NCI-H2081 treated with DMSO at 0.1 percent for 48 hours (cell line): ENCODE measurements around the gene GLI3.

ENCODE experiments used
- DNase-seq: peaks from one replicate; lab custom pipeline; 2025; lab: John Stamatoyannopoulos, UW

The GLI3 gene

GRCh38 chr7:42175834-42176723, 60.9 kb downstream of the GLI3 start:
- DNase-seq, result no peak

DNA sequence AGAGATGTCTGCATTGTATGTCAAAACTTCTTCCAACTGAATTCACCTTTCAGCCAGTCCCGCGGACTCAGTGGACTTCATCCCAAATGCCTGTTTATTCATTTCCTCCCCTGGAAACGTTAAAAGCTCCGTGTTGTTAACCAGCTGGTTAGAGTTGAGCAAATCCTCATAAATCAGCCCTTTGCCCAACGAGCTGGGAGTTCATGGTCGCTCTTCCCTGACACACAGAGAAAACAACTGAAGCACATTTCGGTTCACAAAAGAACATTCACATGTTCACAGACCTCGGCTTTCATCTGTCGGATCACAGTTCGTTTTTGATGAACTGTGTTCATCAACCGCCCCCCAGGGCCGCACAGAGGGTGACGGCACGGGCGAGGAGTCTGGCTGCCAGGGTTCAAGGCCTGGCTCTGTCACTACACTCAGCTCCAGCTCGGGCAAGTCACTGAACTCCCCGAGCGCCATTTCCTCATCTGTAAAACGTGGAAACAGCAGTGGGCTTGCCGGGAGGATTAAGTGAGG, 62.6 kb downstream of the GLI3 start:
- DNase-seq, result no peak

DNA sequence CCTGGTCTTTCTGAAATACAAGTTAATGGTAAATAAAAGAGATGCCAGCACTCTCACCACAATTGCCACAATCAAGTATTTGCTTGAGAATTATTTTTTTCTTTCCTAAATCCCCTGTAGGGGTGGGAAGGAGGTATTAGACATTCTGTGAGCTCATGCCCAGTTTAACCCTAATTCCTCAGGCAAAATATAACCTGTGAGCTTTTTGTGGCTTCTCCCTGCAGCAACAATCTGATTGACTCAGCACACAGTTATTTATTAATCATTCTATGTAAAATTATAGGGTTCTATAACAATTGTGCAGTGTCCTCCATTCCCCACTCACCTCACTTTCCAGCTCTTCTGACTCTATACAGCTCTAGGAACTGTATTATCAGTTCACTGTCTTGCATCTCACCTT, 66.3 kb downstream of the GLI3 start:
- DNase-seq, result no peak

GRCh38 chr7:42168512-42168911, 68.5 kb downstream of the GLI3 start:
- no peak for DNase-seq

DNA sequence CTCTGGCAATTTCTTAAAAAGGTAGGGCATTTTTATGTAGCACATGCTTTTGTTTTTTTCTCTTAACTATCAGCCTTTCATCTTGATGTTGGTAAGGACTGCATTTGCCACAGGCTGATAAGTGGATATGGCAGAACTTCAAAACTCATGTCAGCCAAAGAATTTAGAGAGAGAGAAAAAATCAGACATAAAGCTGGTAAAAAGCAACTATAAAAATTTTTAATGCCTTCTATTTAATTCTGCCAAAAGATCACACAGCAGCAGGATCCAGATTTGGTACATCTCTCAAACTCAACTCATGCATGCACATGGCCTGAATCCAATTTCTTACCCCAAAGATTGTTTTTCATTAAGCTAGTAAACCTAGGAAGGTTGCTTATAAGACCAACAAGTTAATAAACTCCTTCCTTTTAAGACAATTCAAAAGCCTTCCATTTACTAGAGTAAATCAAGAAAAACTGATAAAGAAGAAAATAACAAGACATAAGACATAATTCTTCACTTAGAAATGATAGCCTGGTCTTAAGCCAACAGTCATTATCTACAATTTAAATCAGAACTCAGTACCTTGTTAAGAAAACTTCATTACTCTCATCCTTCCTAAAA, 69.3 kb downstream of the GLI3 start:
- DNase-seq, result no peak

- no peak for DNase-seq
These were observed 69.8 kb downstream of the GLI3 start for GRCh38 chr7:42167206-42167605.

DNA sequence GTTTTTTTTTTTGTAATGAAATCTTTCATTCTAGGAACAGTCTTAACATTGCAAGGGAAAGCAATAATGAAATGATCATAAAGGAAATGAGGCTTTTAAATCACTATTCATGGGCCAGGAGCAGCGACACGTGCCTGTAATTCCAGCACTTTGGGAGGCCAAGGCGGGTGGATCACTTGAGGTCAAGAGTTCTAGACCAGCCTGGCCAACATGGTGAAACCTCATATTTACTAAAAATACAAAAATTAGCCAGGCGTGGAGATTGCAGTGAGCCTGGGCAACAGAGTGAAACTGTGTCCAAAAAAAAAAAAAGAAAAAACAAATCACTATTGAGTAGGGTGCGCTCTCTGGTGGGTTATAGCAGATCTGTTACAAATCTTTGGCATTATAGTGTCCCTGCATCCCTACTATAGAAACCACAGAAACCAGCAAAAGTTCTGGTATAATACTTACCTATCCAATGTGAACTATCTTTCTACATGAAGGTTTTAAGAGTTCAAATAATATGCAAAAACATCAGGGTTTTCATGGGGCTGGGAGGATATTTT, 72.1 kb downstream of the GLI3 start:
- no peak for DNase-seq

DNA sequence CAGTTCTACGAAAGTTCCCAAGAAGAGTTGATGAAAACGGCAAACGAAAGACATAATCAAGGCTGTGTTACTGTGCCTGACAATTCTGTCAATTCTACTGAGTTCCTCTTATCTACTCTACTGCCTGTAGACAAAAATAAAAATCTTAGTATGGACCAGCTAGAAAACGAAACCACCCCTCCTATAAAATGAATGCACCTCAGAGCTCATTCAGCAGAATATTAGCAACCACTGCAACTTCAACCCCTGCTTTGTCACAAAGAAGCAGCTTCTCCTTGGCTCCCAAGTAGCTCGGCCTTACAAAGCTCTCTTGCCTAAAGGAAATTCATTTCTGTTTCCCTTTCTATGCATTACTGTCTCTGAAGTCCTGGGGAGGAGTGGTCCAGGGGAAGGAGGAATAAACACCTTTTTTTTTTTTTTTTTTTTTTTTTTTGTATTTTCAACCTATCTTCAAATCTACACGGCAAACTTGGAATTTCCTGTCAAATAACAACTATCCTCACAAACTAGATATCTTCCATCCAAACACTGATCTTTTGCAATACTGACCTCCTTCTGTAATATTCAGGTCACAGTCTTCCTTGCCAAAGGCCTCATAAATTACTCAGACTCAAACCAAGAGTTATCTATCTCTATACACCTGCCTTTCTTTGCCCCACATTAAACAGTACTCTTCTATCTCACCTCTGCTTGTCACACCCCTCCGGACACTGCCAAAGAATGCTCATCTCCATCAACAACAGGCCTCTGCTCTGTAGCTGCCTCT, 74.3 kb downstream of the GLI3 start:
- no peak for DNase-seq

GRCh38 chr7:42161719-42162118, 75.3 kb downstream of the GLI3 start:
- no peak for DNase-seq

- DNase-seq, result no peak
These were observed 75.9 kb downstream of the GLI3 start for GRCh38 chr7:42161110-42161509.

- DNase-seq, result no peak
These were observed 77.9 kb downstream of the GLI3 start for GRCh38 chr7:42159130-42159529.

GRCh38 chr7:42156967-42157721, 79.9 kb downstream of the GLI3 start:
- no peak for DNase-seq

DNA sequence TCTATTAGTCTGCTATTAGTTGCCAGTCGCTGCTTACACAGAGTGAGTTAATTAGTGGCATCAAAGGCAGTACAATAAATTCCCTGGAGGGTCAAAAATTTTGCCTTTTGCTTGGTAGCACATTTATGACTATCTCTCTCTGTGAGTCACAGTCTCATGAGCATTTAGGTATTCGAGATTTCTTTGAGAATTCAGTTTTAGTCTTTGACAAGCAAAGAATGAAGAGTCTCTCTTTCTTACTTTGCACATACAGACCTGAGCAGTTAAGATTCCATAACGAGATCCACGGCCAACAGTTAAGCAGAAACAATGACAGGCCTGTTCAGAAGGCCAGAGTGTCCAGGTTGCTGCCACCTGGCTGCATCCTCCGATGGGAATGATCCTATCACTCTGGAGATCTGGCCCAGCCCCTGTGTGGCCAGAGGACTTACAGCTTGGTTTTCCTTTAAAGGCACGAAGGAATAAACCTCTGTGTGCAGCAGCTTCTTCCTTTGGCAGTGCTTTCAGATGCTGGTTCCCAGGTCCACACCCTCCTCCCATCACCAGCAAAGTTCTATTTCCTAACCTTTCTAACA, 80.6 kb downstream of the GLI3 start:
- no peak for DNase-seq

GRCh38 chr7:42155584-42156290, 81.3 kb downstream of the GLI3 start:
- DNase-seq, result no peak

DNA sequence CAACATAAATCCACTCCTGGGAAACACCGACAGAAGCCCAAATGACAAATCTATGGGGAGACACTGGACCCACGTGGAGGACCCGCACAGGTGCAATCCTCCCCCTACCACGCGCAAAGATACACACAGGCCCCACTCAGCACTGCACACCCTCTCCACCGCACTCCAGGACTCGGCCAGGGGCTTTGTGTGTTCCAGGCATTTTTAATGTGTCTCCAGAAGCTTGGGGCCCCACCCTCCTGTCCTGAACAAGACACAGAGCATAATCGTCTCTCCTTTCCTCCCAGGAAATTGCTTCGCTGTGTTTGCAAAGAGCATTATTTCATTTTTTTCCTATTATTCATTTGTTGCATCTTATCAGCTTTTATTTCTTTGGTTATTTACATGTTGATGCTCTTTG, 82.8 kb downstream of the GLI3 start:
- DNase-seq, result no peak

GRCh38 chr7:42152329-42153205, 84.4 kb downstream of the GLI3 start:
- no peak for DNase-seq

GRCh38 chr7:42151309-42151708, 85.7 kb downstream of the GLI3 start:
- DNase-seq, result no peak

DNA sequence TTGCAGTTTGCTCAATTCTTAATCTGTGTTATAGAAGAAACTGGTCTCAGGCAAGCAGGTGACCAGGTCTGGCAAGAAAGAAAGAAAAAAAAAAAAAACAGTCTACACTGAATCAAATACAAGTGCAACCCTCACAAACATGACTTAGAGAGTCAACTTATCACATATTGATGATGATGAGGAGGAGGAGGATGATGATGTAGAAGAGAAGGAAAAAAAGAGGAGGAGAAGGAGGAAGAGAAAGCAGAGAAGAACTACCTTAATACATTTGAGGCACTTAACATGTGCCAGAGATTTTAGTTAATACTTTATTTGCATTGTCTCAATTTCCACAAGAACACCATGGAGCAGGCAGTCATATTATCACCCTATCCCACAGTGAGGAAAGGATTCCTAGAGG, 91.5 kb downstream of the GLI3 start:
- no peak for DNase-seq

DNA sequence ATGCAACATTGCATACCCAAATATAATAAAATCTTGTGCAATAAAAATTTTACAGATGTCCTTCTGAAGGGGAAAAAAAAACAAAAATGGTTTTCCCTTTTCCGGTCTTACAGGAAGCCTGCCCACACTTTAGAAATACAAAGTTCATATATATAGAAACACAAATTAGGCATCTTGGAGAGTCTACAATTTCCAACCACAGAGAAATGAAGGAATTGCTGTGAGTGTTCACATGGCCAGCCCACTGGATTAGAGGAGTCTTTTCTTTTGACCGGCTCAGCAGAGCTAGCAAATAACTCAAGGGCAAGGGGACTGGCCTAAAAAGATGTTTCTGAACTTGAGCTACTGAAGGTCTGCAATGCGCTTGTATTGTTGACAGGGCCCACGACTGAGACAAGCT, 92.4 kb downstream of the GLI3 start:
- DNase-seq, result no peak
